SH-SY5Y (cell line): ENCODE results near the gene NSD2.

Source experiments
- GATA2 ChIP-seq: IDR thresholded peaks from 2 replicates; pipeline ENCODE4 v1.6.1; 2011; ENCODE audit warnings: mild to moderate bottlenecking, low read depth, low read length
- GATA3 ChIP-seq: IDR thresholded peaks from 2 replicates; pipeline ENCODE4 v1.6.1; 2011; ENCODE audit warnings: low read depth, mild to moderate bottlenecking, low read length, moderate library complexity

GRCh38 chr4:1972414-1972813, 101.2 kb downstream of the NSD2 start:
- TF ChIP-seq GATA2 (no peak), GATA3 (no peak)
